HepG2 (cell line): ENCODE measurements around the gene HIGD1C. TPM values are rescaled to one million over a fixed set of nuclear protein-coding genes. Genes with fewer than 3 reads are reported as not detected.

Source experiments
- ATAC-seq: fragments of 200-7000 bp; cut with Tn5 transposase; 3 replicates; pipeline ENCODE4 v1.9.1; 2020; ENCODE audit warnings: mild to moderate bottlenecking, moderate library complexity
- BruUV-seq: library from RNA; stranded (reverse); fragments of 400-500 nt; replicated peaks from 2 replicates; lab custom pipeline; 2021; lab: Mats Ljungman, UMichigan
- CTCF ChIA-PET: fragments of 300-600 bp; formaldehyde crosslinking; extraction: SDS; loops from one replicate; lab custom pipeline; 2021; ENCODE audit warnings: low total read pairs, inconsistent platforms, low intra/inter-chr PET ratio; lab: Yijun Ruan, JAX
- POLR2A ChIA-PET: fragments of 350-600 bp; sonication (Branson Sonifier 250); formaldehyde crosslinking; loops from one replicate; lab custom pipeline; 2020; ENCODE audit warnings: antibody characterized with exemption, inconsistent platforms; lab: Yijun Ruan, JAX
- DNase-seq: peaks from one replicate; pipeline ENCODE4 v3.0.0-alpha.2; 2015; ENCODE audit warnings: low spot score
- FAIRE-seq: peaks from 3 replicates; lab custom pipeline; 2011; peaks lifted over from hg19 to GRCh38; lab: Jason Lieb, UNC
- H2AFZ ChIP-seq: one replicate; pipeline ENCODE4 v1.6.1; 2011; ENCODE audit warnings: low read length, inconsistent platforms
- H3K27ac ChIP-seq: fragments of 300-600 bp; 3 replicates; pipeline ENCODE4 v1.8.0; 2011; ENCODE audit warnings: mixed run types, mild to moderate bottlenecking, mixed read lengths, low read length, inconsistent platforms; ENCODE audit not compliant: insufficient read depth; ENCODE audit errors: extremely low read length
- H3K27me3 ChIP-seq, 2 experiments: fragments of 200-600 bp in 1 of 2; 2 replicates in 1 of 2; 3 replicates in 1 of 2; pipeline versions ENCODE4 v1.6.0 to v1.8.0; 2011; ENCODE audit warnings: low read length in 2 of 2, mild to moderate bottlenecking in 2 of 2, moderate library complexity in 2 of 2, inconsistent platforms in 1 of 2; ENCODE audit not compliant: insufficient read depth in 2 of 2, control insufficient read depth in 1 of 2
- H3K36me3 ChIP-seq, 2 experiments: fragments of 200-600 bp in 1 of 2; replicated peaks in 1 of 2; 2 replicates in 1 of 2; 3 replicates in 1 of 2; pipeline versions ENCODE4 v1.5.1 to v1.8.0; 2011; ENCODE audit warnings: low read length in 2 of 2, inconsistent platforms in 1 of 2; ENCODE audit not compliant: insufficient read depth in 2 of 2, control insufficient read depth in 1 of 2
- H3K4me1 ChIP-seq: 2 replicates; pipeline ENCODE4 v1.5.1; 2012; ENCODE audit warnings: low read length, inconsistent platforms; ENCODE audit not compliant: insufficient read depth
- H3K4me2 ChIP-seq: 2 replicates; pipeline ENCODE4 v1.6.0; 2011; ENCODE audit warnings: low read depth, low read length, inconsistent platforms
- H3K4me3 ChIP-seq, 3 experiments: fragments of 200-600 bp in 1 of 3; sonication (generic), shearing (Covaris generic) in 1 of 3; replicated peaks in 1 of 3; 2 replicates each; pipeline ENCODE4 v1.5.1; 2011 to 2016; ENCODE audit warnings: low read length in 3 of 3, inconsistent platforms in 2 of 3, low read depth in 2 of 3, mild to moderate bottlenecking in 2 of 3, control low read depth in 1 of 3, mixed read lengths in 1 of 3; ENCODE audit not compliant: insufficient read depth in 1 of 3
- H3K79me2 ChIP-seq: one replicate; pipeline ENCODE4 v1.6.1; 2011; ENCODE audit warnings: low read length, inconsistent platforms; ENCODE audit not compliant: insufficient read depth
- H3K9ac ChIP-seq: 2 replicates; pipeline ENCODE4 v1.6.0; 2011; ENCODE audit warnings: mild to moderate bottlenecking, low read depth, low read length, inconsistent platforms; ENCODE audit not compliant: insufficient read depth
- H3K9me3 ChIP-seq: 2 replicates; pipeline ENCODE4 v1.5.1; 2012; ENCODE audit warnings: mild to moderate bottlenecking, low read length
- H4K20me1 ChIP-seq: 2 replicates; pipeline ENCODE4 v1.6.0; 2011; ENCODE audit warnings: inconsistent platforms, mild to moderate bottlenecking, low read length, moderate library complexity; ENCODE audit not compliant: insufficient read depth
- ATF7-NPFF ChIP-seq: sonication (generic); formaldehyde crosslinking; IDR thresholded peaks from 2 replicates; pipeline ENCODE4 v1.8.1; 2023; ENCODE audit warnings: mild to moderate bottlenecking, low read depth, missing genetic modification reagents, moderate library complexity
- CEBPB ChIP-seq: IDR thresholded peaks from 2 replicates; pipeline ENCODE4 v1.6.1; 2011; ENCODE audit warnings: low read depth, low read length, improper control_type of control experiment, borderline replicate concordance
- CTCF ChIP-seq: sonication (generic); formaldehyde crosslinking; IDR thresholded peaks from 2 replicates; pipeline ENCODE4 v1.5.0; 2020; ENCODE audit warnings: mild to moderate bottlenecking, missing genetic modification reagents, moderate library complexity
- GABPA ChIP-seq, 2 experiments: IDR thresholded peaks; 2 replicates each; pipeline ENCODE4 v1.6.1; 2011 to 2016; ENCODE audit warnings: low read depth in 2 of 2, low read length in 1 of 2, missing biosample characterization in 1 of 2, missing genetic modification characterization in 1 of 2
- GATA4 ChIP-seq: sonication (generic); IDR thresholded peaks from 2 replicates; pipeline ENCODE4 v1.6.1; 2016; ENCODE audit warnings: antibody characterized with exemption, low read depth, borderline replicate concordance
- HNF1B ChIP-seq: sonication (generic); formaldehyde crosslinking; IDR thresholded peaks from 2 replicates; pipeline ENCODE4 v1.5.1; 2020; ENCODE audit warnings: mild to moderate bottlenecking, moderate library complexity, missing genetic modification reagents
- MTA3 ChIP-seq: sonication (generic); formaldehyde crosslinking; IDR thresholded peaks from 2 replicates; pipeline ENCODE4 v1.4.0; 2020; ENCODE audit warnings: missing genetic modification reagents
- NR2C2 ChIP-seq: sonication (generic); formaldehyde crosslinking; IDR thresholded peaks from 2 replicates; pipeline ENCODE4 v1.4.0; 2020; ENCODE audit warnings: missing genetic modification reagents, mild to moderate bottlenecking, moderate library complexity, borderline replicate concordance
- PLRG1 ChIP-seq: fragments of 450-650 bp; conservative IDR thresholded peaks from 2 replicates; pipeline ENCODE4 v1.6.1; 2016
- SMYD3 ChIP-seq: sonication (generic); formaldehyde crosslinking; IDR thresholded peaks from 2 replicates; pipeline ENCODE4 v1.8.1; 2023; ENCODE audit warnings: mild to moderate bottlenecking, missing genetic modification reagents
- ZNF816 ChIP-seq: sonication (generic); formaldehyde crosslinking; IDR thresholded peaks from 2 replicates; pipeline ENCODE4 v1.8.0; 2022; ENCODE audit warnings: missing genetic modification reagents, mild to moderate bottlenecking, borderline replicate concordance
- WGBS: methylation state at CpG from one replicate; pipeline ENCODE4 v1.1.6; 2017; ENCODE audit warnings: low lambda C conversion rate; 5-methylcytosine and 5-hydroxymethylcytosine counted together
- in situ Hi-C: cut with HindIII; loops from 2 replicates; pipeline ENCODE4 v1.10.0; 2017; ENCODE audit warnings: low pct_unique_long_range_greater_than_20kb; ENCODE audit not compliant: extremely low pct_ligation_motif_present
- intact Hi-C: fragments of 100-400 bp; cut with micrococcal nuclease; formaldehyde crosslinking; loops from one replicate; pipeline ENCODE4 v1.10.0; 2022; ENCODE audit not compliant: unreplicated experiment
- polyA plus RNA-seq, 8 experiments: library from polyadenylated mRNA; depleted of rRNA in 3 of 8; stranded (reverse) in 7 of 8; unstranded in 1 of 8; fragments of >200 nt; fragmentation: Illumina TruSeq in 4 of 8; extraction: Trizol in 4 of 8; gene quantifications; 2 replicates each; pipeline versions ENCODE4 v1.2.1 to v1.2.3, GENCODE V29; 2011 to 2016; ENCODE audit warnings: low read depth in 4 of 8, missing spikeins in 1 of 8, mixed read lengths in 1 of 8; ENCODE audit not compliant: insufficient read depth in 1 of 8
- total RNA-seq, 5 experiments: library from RNA; depleted of rRNA; stranded (reverse); fragments of >200 nt; fragmentation: Illumina TruSeq; extraction: Trizol; gene quantifications; 2 replicates each; pipeline ENCODE4 v1.2.3, GENCODE V29; 2016; ENCODE audit warnings: low read depth in 1 of 5

HIGD1C gene
- total and polyA plus RNA-seq, 2 of the 13 experiments (the other 11 are each of a cell fraction or from before 2014, with no cell fraction given) = not detected

- H3K36me3 ChIP-seq = peaks cover 26 to 58% of the 10 kb centered on the region in 2 experiments
These were observed 38.4 kb downstream of the HIGD1C start for GRCh38 chr12:50990791-50991190.

More at GRCh38 chr12:50990791-50991190, 38.4 kb downstream of the HIGD1C start:
- Histone ChIP-seq H3K27ac (no peak overlapping the region), H3K9me3 (no peaks in the 10 kb centered on the region), H3K9ac (no peak overlapping the region), H4K20me1 (no peaks in the 10 kb centered on the region), H3K79me2 (no peaks in the 10 kb centered on the region), H3K4me1 (peaks cover 13% of the 10 kb centered on the region), H3K4me2 (no peak overlapping the region), H3K27me3 (no peaks in the 10 kb centered on the region), H2AFZ (no peak overlapping the region), H3K4me3 (no peak overlapping the region)
- FAIRE-seq (no peak), DNase-seq (no peak), ATAC-seq (no peak)
- TF ChIP-seq MTA3 (CRISPR knock-in tag) (no peak), ZNF816 (CRISPR knock-in tag) (no peak), SMYD3 (CRISPR knock-in tag) (no peak), GABPA (IDR thresholded peaks at IDR 0.05; ENCODE audit: low read depth, low read length) (no peak), GABPA (CRISPR knock-in tag; IDR thresholded peaks at IDR 0.05; ENCODE audit: low read depth) (no peak), CEBPB (no peak), CTCF (CRISPR knock-in tag) (no peak), GATA4 (no peak), PLRG1 (no peak), NR2C2 (CRISPR knock-in tag) (no peak), ATF7-NPFF (CRISPR knock-in tag) (no peak), HNF1B (CRISPR knock-in tag) (no peak)
- no TSS peak for BruUV-seq
- CTCF ChIA-PET = no interaction called here
- in situ Hi-C loops = no loop called here
- 97% methylated on average over 3 of the region's 3 CpGs for WGBS
- POLR2A ChIA-PET = no interaction called here
- intact Hi-C loops = no loop called here
